ENCODE results near the gene ABCB11. TPM values are rescaled to one million over a fixed set of nuclear protein-coding genes. Genes with fewer than 3 reads are reported as not detected.

The ABCB11 gene
- total and polyA plus RNA-seq, 9 of the 15 experiments (the other 6 are each of a cell fraction or from before 2014, with no cell fraction given): 0.04 to 0.51 (median 0.10) TPM; not detected in 1

- peak; percentile 30; the same call in 1 of the 2 replicates for TF ChIP-seq ZNF197 (CRISPR knock-in tag; IDR thresholded peaks at IDR 0.05; ENCODE audit: low read depth)
- 0 out of 2 replicates have a peak, but pooled peaks have one; percentile 13 for TF ChIP-seq ZNF589 (CRISPR knock-in tag; IDR thresholded peaks at IDR 0.05; ENCODE audit: low read depth)
- no peak for TF ChIP-seq GABPA (tag; conservative IDR thresholded peaks at IDR 0.05; ENCODE audit: low read depth)
- peak; percentile 94 for TF ChIP-seq HMGN3 (IDR thresholded peaks at IDR 0.05; ENCODE audit: borderline replicate concordance, extremely low read depth, insufficient read length, low read depth, low read length)
- no peak for TF ChIP-seq RBM15 (IDR thresholded peaks at IDR 0.05; ENCODE audit: insufficient read depth, low read length)
- TF ChIP-seq E2F6 (IDR thresholded peaks at IDR 0.05; ENCODE audit: borderline replicate concordance in 1 of 2, extremely low read depth in 1 of 2, insufficient read depth in 1 of 2, insufficient read length in 1 of 2, low read depth in 1 of 2, low read length in 1 of 2, poor library complexity in 1 of 2, severe bottlenecking in 1 of 2): no peak
- peak; percentile 52; the same call in 1 of the 2 replicates for TF ChIP-seq CREM (IDR thresholded peaks at IDR 0.05; ENCODE audit: low read depth)
- TF ChIP-seq SMAD2 (IDR thresholded peaks at IDR 0.05; ENCODE audit: low read depth, low read length): no peak
- TF ChIP-seq CHD4 (IDR thresholded peaks at IDR 0.05; ENCODE audit: insufficient read depth, insufficient replicate concordance, low read depth, low read length, poor library complexity, severe bottlenecking): no peak
- TF ChIP-seq HNRNPL (IDR thresholded peaks at IDR 0.05; ENCODE audit: low read depth, low read length): no peak
- no peak for TF ChIP-seq ETS2 (tag; IDR thresholded peaks at IDR 0.05; ENCODE audit: borderline replicate concordance, poor library complexity, severe bottlenecking)
- no peak for TF ChIP-seq MITF (IDR thresholded peaks at IDR 0.05)
- TF ChIP-seq ZFP91 (CRISPR knock-in tag; IDR thresholded peaks at IDR 0.05): no peak
- TF ChIP-seq ZNF77 (CRISPR knock-in tag; IDR thresholded peaks at IDR 0.05): no peak
- TF ChIP-seq ZNF124 (CRISPR knock-in tag; IDR thresholded peaks at IDR 0.05): no peak
- TF ChIP-seq ELF2 (CRISPR knock-in tag; IDR thresholded peaks at IDR 0.05): no peak
- TF ChIP-seq ZBTB5 (IDR thresholded peaks at IDR 0.05): no peak
- peak in 1 of 2 experiments; percentile 55; a peak in 1 of 4 replicates for TF ChIP-seq TEAD1 (CRISPR knock-in tag; IDR thresholded peaks at IDR 0.05)
- TF ChIP-seq MTA1 (IDR thresholded peaks at IDR 0.05; ENCODE audit: borderline replicate concordance): peak; percentile 56; the same call in 1 of the 2 replicates
- TF ChIP-seq SMARCA5 (IDR thresholded peaks at IDR 0.05): no peak
- peak; percentile 35; the same call in 1 of the 2 replicates for TF ChIP-seq NFE2 (IDR thresholded peaks at IDR 0.05; ENCODE audit: low read depth)
Observed at GRCh38 chr2:169072163-169072925, 41.2 kb upstream of the ABCB11 start (continued).
